Measurements from ENCODE around the gene ATP10B. TPM values are rescaled to one million over a fixed set of nuclear protein-coding genes. Genes with fewer than 3 reads are reported as not detected.

ATP10B gene
- polyA plus RNA-seq, 1 donor (not counting 4 experiments of a cell fraction or from before 2014, with no cell fraction given) = 0.25 TPM

DNA sequence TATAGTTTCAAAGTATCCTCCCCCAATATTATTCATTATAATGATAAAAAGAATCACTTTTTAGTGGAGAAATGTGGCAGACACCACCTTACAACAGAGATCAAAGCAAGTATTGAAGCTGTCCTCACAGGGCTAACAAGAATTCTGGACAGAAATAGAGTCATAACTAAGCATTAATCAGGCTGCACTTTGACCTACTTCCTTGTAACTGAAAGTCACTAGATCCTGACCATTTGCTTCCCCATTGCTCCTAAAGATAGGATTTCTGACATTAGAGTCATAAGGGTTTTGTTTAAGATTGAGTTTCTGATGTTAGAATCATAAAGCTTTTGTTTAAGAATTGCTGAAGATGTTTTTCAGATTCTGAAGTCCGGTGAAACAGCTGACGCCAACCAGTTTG is 159.7 kb downstream of the ATP10B start:
- H3K9ac ChIP-seq (ENCODE audit: control insufficient read depth, extremely low read depth, insufficient read depth, low read length) = no peak overlapping the region
- TF ChIP-seq, protein P1, sequence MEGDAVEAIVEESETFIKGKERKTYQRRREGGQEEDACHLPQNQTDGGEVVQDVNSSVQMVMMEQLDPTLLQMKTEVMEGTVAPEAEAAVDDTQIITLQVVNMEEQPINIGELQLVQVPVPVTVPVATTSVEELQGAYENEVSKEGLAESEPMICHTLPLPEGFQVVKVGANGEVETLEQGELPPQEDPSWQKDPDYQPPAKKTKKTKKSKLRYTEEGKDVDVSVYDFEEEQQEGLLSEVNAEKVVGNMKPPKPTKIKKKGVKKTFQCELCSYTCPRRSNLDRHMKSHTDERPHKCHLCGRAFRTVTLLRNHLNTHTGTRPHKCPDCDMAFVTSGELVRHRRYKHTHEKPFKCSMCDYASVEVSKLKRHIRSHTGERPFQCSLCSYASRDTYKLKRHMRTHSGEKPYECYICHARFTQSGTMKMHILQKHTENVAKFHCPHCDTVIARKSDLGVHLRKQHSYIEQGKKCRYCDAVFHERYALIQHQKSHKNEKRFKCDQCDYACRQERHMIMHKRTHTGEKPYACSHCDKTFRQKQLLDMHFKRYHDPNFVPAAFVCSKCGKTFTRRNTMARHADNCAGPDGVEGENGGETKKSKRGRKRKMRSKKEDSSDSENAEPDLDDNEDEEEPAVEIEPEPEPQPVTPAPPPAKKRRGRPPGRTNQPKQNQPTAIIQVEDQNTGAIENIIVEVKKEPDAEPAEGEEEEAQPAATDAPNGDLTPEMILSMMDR (optimal IDR thresholded peaks at IDR 0.05 in 1 of 3, IDR thresholded peaks at IDR 0.05 in 1 of 3, conservative IDR thresholded peaks at IDR 0.05 in 1 of 3; ENCODE audit: extremely low read depth in 1 of 3, insufficient read depth in 2 of 3, low read length in 3 of 3) = no peak
- H3K79me2 ChIP-seq (ENCODE audit: control insufficient read depth, insufficient read depth, low read length) = no peaks in the 10 kb centered on the region
- no peak overlapping the region for H3K4me3 ChIP-seq (ENCODE audit: control insufficient read depth in 2 of 3, extremely low read depth in 1 of 3, insufficient read depth in 2 of 3, low read depth in 1 of 3, low read length in 3 of 3)
- H3K9me3 ChIP-seq (ENCODE audit: control insufficient read depth, low read depth, low read length) = no peaks in the 10 kb centered on the region
- H2AFZ ChIP-seq (ENCODE audit: control insufficient read depth, low read length) = no peak overlapping the region
- no peaks in the 10 kb centered on the region for H4K20me1 ChIP-seq (ENCODE audit: control insufficient read depth, extremely low read depth, insufficient read depth, low read length)
- H3K36me3 ChIP-seq (ENCODE audit: control insufficient read depth in 2 of 2, extremely low read depth in 1 of 2, insufficient read depth in 2 of 2, low read length in 2 of 2) = no peaks in the 10 kb centered on the region
- H3K4me1 ChIP-seq (ENCODE audit: control insufficient read depth, extremely low read depth, insufficient read depth, low read length) = no peaks in the 10 kb centered on the region
- FAIRE-seq (no peak), DNase-seq (ENCODE audit: low read depth, low spot score) (no peak)
- dilution Hi-C loops (cut with MboI; ENCODE audit: extremely low pct_ligation_motif_present, low sequenced_read_pairs) = no loop called here
- no peak overlapping the region for H3K4me2 ChIP-seq (ENCODE audit: control insufficient read depth, extremely low read depth, insufficient read depth, low read depth, low read length)
- no peaks in the 10 kb centered on the region for H3K9me1 ChIP-seq (ENCODE audit: control insufficient read depth, extremely low read depth, insufficient read depth, low read length)
- no peaks in the 10 kb centered on the region for H3K27me3 ChIP-seq (ENCODE audit: control insufficient read depth, extremely low read depth, insufficient read depth, low read length)
- no peak overlapping the region for H3K27ac ChIP-seq (ENCODE audit: control insufficient read depth, insufficient read depth, low read length)

DNA sequence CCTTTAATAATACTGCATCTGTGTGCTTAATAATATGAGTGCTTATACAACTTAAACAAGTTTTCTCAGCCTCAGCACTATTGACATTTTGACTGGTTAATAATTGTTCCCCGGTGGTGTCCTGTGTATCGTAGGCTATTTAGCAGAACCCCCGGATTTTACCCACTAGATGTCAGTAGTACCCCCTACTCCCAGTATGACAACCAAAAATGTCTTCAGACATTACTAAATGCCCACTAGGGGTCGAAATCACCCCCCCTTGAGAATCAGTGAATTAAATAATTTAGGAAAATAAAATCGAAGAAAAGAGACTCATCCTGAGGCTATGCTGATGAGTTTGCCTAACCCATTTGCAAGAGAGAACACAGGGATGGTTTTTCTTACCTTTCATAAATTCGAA is 166.3 kb downstream of the ATP10B start:
- no peak for DNase-seq (ENCODE audit: low read depth, low spot score)
- H3K36me3 ChIP-seq (ENCODE audit: control insufficient read depth in 2 of 2, extremely low read depth in 1 of 2, insufficient read depth in 2 of 2, low read length in 2 of 2) = no peaks in the 10 kb centered on the region
- H3K27me3 ChIP-seq (ENCODE audit: control insufficient read depth, extremely low read depth, insufficient read depth, low read length) = no peaks in the 10 kb centered on the region
- no peak overlapping the region for H3K27ac ChIP-seq (ENCODE audit: control insufficient read depth, insufficient read depth, low read length)
- H3K4me2 ChIP-seq (ENCODE audit: control insufficient read depth, extremely low read depth, insufficient read depth, low read depth, low read length) = no peak overlapping the region
- H3K79me2 ChIP-seq (ENCODE audit: control insufficient read depth, insufficient read depth, low read length) = no peaks in the 10 kb centered on the region
- no peak for FAIRE-seq
- H3K4me1 ChIP-seq (ENCODE audit: control insufficient read depth, extremely low read depth, insufficient read depth, low read length) = no peaks in the 10 kb centered on the region
- dilution Hi-C loops (cut with MboI; ENCODE audit: extremely low pct_ligation_motif_present, low sequenced_read_pairs) = no loop called here
- no peaks in the 10 kb centered on the region for H3K9me3 ChIP-seq (ENCODE audit: control insufficient read depth, low read depth, low read length)
- H3K9me1 ChIP-seq (ENCODE audit: control insufficient read depth, extremely low read depth, insufficient read depth, low read length) = no peaks in the 10 kb centered on the region
- no peaks in the 10 kb centered on the region for H4K20me1 ChIP-seq (ENCODE audit: control insufficient read depth, extremely low read depth, insufficient read depth, low read length)
- TF ChIP-seq, protein P1 (optimal IDR thresholded peaks at IDR 0.05 in 1 of 3, IDR thresholded peaks at IDR 0.05 in 1 of 3, conservative IDR thresholded peaks at IDR 0.05 in 1 of 3; ENCODE audit: extremely low read depth in 1 of 3, insufficient read depth in 2 of 3, low read length in 3 of 3) = no peak
- TF ChIP-seq EZH2 (IDR thresholded peaks at IDR 0.05; ENCODE audit: low read length) = no peak
- H3K9ac ChIP-seq (ENCODE audit: control insufficient read depth, extremely low read depth, insufficient read depth, low read length) = no peak overlapping the region
- no peak overlapping the region for H3K4me3 ChIP-seq (ENCODE audit: control insufficient read depth in 2 of 3, extremely low read depth in 1 of 3, insufficient read depth in 2 of 3, low read depth in 1 of 3, low read length in 3 of 3)
- no peak overlapping the region for H2AFZ ChIP-seq (ENCODE audit: control insufficient read depth, low read length)

Measured in keratinocyte (primary cell).